ENCODE data around the gene CADPS2. TPM values are rescaled to one million over a fixed set of nuclear protein-coding genes. Genes with fewer than 3 reads are reported as not detected.
A peak's percentile ranks its signal among the peaks of the same experiment; 100 is the strongest.

Gene CADPS2
- total RNA-seq, 4 donors from 2014 or later, result 27.3 to 154 (median 114) TPM

GRCh38 chr7:122884186-122884585 lies 2.1 kb downstream of the CADPS2 start:
- peak overlapping the region; percentile 83 to 99 (median 89) for H3K4me3 ChIP-seq
- H3K27ac ChIP-seq (replicated peaks in 1 of 4), result peak overlapping the region in 3 of 4 donors; percentile 10 to 97 (median 93)

GRCh38 chr7:122883049-122883680 lies 3.1 kb downstream of the CADPS2 start:
- WGBS, result 65% methylated on average over 3 of the region's 3 CpGs
- DNase-seq (ENCODE audit: extremely low spot score), result no peak
- peaks cover 11 to 75% (median 58%) of the 10 kb centered on the region in 4 donors for H3K4me1 ChIP-seq
- H3K9me3 ChIP-seq, result no peaks in the 10 kb centered on the region
- TF ChIP-seq POLR2A (IDR thresholded peaks at IDR 0.05; ENCODE audit: low read depth) (no peak), CTCF (IDR thresholded peaks at IDR 0.05) (no peak), EP300 (IDR thresholded peaks at IDR 0.05) (no peak), POLR2AphosphoS5 (IDR thresholded peaks at IDR 0.05) (no peak)
- H3K27ac ChIP-seq (replicated peaks in 1 of 4), result peak overlapping the region in 3 of 4 donors; percentile 0 to 97 (median 93)
- peak overlapping the region in 3 of 4 donors; percentile 84 to 99 (median 94) for H3K4me3 ChIP-seq
- no peaks in the 10 kb centered on the region for H3K27me3 ChIP-seq
- H3K36me3 ChIP-seq, result no peaks in the 10 kb centered on the region
- intact Hi-C loops (cut with DNase I), result loop anchor here (10.0 kb wide), 1 partner anchor 672 kb away; the partner anchor contains the start of gene NDUFA5

More at GRCh38 chr7:122884186-122884585, 2.1 kb downstream of the CADPS2 start:
- no peak for DNase-seq (ENCODE audit: extremely low spot score)
- WGBS, result 67% methylated on average over 4 of the region's 4 CpGs
- no peaks in the 10 kb centered on the region for H3K36me3 ChIP-seq
- TF ChIP-seq CTCF (IDR thresholded peaks at IDR 0.05) (no peak), POLR2A (IDR thresholded peaks at IDR 0.05; ENCODE audit: low read depth) (no peak)
- no peaks in the 10 kb centered on the region for H3K27me3 ChIP-seq
- no peaks in the 10 kb centered on the region for H3K9me3 ChIP-seq
- H3K4me1 ChIP-seq, result peaks cover 11 to 70% (median 56%) of the 10 kb centered on the region in 4 donors
- intact Hi-C loops (cut with DNase I), result loop anchor here (10.0 kb wide), 1 partner anchor 671 kb away; the partner anchor contains the start of gene NDUFA5

- no peak for DNase-seq (ENCODE audit: extremely low spot score)
- Histone ChIP-seq H3K9me3 (no peaks in the 10 kb centered on the region), H3K27me3 (no peaks in the 10 kb centered on the region), H3K4me3 (peak overlapping the region; percentile 8 to 94 (median 18)), H3K4me1 (peaks cover 11 to 65% (median 50%) of the 10 kb centered on the region in 4 donors), H3K36me3 (no peaks in the 10 kb centered on the region), H3K27ac (replicated peaks in 1 of 4) (peak overlapping the region; percentile 24 to 52 (median 47))
- TF ChIP-seq POLR2A (IDR thresholded peaks at IDR 0.05; ENCODE audit: low read depth) (no peak), EP300 (IDR thresholded peaks at IDR 0.05) (no peak), POLR2AphosphoS5 (IDR thresholded peaks at IDR 0.05) (no peak), CTCF (IDR thresholded peaks at IDR 0.05) (no peak)
- WGBS, result 55% methylated on average over 1 of the region's 1 CpG
- intact Hi-C loops (cut with DNase I), result loop anchor here (10.0 kb wide), 1 partner anchor 673 kb away; the partner anchor contains the start of gene NDUFA5
Observed at GRCh38 chr7:122881324-122881723, 4.9 kb downstream of the CADPS2 start.

- TF ChIP-seq CTCF (IDR thresholded peaks at IDR 0.05) (no peak), POLR2A (IDR thresholded peaks at IDR 0.05; ENCODE audit: low read depth) (no peak), EP300 (IDR thresholded peaks at IDR 0.05) (no peak), POLR2AphosphoS5 (IDR thresholded peaks at IDR 0.05) (no peak)
- intact Hi-C loops (cut with DNase I), result no loop called here
- DNase-seq (ENCODE audit: extremely low spot score), result no peak
Observed at GRCh38 chr7:122869260-122869659, 17.0 kb downstream of the CADPS2 start.

More at GRCh38 chr7:122869260-122869659, 17.0 kb downstream of the CADPS2 start:
- peaks cover 0 to 28% (median 12%) of the 10 kb centered on the region in 4 donors for H3K4me1 ChIP-seq
- H3K9me3 ChIP-seq, result peaks cover 0 to 15% (median 14%) of the 10 kb centered on the region in 4 donors
- H3K36me3 ChIP-seq, result no peaks in the 10 kb centered on the region
- H3K27ac ChIP-seq (replicated peaks in 1 of 4), result no peak overlapping the region
- 49% methylated on average over 1 of the region's 1 CpG for WGBS
- H3K27me3 ChIP-seq, result no peaks in the 10 kb centered on the region
- no peak overlapping the region for H3K4me3 ChIP-seq
